GM06990 (cell line): ENCODE measurements around the gene APOB.

ENCODE experiments used
- DNase-seq: peaks from one replicate; pipeline ENCODE4 v3.0.0-alpha.2; 2011; ENCODE audit not compliant: insufficient read length; ENCODE audit errors: extremely low read depth
- H3K27me3 ChIP-seq: replicated peaks from 2 replicates; pipeline ENCODE4 v1.6.0; 2011; ENCODE audit warnings: low read length; ENCODE audit not compliant: control insufficient read depth, insufficient read depth
- H3K36me3 ChIP-seq: 2 replicates; pipeline ENCODE4 v1.5.1; 2011; ENCODE audit warnings: low read length; ENCODE audit not compliant: control insufficient read depth, insufficient read depth
- H3K4me3 ChIP-seq: replicated peaks from 2 replicates; pipeline ENCODE4 v1.5.1; 2011; ENCODE audit warnings: low read depth, mild to moderate bottlenecking, control low read depth, low read length
- TF ChIP-seq, protein P1 (sequence below): IDR thresholded peaks from 2 replicates; pipeline ENCODE4 v1.5.1; 2011; ENCODE audit warnings: low read length, control low read depth, mild to moderate bottlenecking, inconsistent platforms; ENCODE audit not compliant: insufficient read depth, poor library complexity, severe bottlenecking

The APOB gene

DNA sequence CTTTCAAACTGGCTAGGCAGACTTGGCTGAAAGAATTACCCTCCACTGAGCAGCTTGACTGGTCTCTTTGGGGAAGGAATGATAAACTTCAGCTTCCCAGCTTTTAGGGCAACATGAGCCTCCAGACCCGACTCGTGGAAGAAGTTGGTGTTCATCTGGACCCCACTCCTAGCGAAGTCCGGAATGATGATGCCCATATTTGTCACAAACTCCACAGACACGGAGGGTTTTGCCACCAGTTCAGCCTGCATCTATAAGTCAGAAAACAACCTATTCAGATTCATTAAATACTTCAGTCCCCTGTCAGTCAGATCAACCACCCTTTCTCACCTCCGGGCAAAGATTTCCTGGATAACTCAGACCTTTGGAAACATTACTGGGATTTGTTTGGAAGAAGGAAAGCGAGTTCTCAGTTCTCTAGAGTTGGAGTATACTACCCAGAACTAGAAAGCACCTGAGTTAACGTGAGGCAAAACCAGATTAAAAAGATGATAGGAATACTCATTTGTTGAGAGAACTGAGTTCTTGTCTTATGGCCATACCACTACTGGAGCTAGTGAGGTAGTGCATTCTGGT, 21.0 kb downstream of the APOB start:
- TF ChIP-seq, protein P1, sequence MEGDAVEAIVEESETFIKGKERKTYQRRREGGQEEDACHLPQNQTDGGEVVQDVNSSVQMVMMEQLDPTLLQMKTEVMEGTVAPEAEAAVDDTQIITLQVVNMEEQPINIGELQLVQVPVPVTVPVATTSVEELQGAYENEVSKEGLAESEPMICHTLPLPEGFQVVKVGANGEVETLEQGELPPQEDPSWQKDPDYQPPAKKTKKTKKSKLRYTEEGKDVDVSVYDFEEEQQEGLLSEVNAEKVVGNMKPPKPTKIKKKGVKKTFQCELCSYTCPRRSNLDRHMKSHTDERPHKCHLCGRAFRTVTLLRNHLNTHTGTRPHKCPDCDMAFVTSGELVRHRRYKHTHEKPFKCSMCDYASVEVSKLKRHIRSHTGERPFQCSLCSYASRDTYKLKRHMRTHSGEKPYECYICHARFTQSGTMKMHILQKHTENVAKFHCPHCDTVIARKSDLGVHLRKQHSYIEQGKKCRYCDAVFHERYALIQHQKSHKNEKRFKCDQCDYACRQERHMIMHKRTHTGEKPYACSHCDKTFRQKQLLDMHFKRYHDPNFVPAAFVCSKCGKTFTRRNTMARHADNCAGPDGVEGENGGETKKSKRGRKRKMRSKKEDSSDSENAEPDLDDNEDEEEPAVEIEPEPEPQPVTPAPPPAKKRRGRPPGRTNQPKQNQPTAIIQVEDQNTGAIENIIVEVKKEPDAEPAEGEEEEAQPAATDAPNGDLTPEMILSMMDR, result no peak

DNA sequence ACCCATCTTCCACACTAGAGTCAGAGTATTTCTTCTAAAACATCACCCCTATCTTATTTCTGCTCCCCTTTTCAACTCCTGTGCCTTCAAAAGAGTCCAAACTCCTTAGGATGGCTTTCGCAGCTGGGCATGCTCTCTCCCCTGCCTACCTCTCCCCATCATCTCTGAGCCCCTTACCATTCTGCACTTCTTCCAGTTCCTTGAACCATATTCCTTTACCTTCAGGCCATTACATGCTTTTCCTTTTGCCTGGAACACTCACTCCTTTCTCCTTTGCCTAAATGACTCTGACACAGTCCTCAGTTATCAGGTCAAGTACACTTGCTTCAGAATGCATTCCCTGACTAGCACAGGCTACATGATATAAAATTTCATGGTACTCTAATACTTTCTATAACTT, 22.4 kb downstream of the APOB start:
- no peak overlapping the region for H3K4me3 ChIP-seq
- no peaks in the 10 kb centered on the region for H3K36me3 ChIP-seq
- TF ChIP-seq, protein P1, result no peak
- H3K27me3 ChIP-seq, result no peaks in the 10 kb centered on the region
- no peak for DNase-seq

More for the DNA sequence above, 21.0 kb downstream of the APOB start:
- DNase-seq, result no peak
- no peaks in the 10 kb centered on the region for H3K36me3 ChIP-seq
- no peak overlapping the region for H3K4me3 ChIP-seq
- no peaks in the 10 kb centered on the region for H3K27me3 ChIP-seq

DNA sequence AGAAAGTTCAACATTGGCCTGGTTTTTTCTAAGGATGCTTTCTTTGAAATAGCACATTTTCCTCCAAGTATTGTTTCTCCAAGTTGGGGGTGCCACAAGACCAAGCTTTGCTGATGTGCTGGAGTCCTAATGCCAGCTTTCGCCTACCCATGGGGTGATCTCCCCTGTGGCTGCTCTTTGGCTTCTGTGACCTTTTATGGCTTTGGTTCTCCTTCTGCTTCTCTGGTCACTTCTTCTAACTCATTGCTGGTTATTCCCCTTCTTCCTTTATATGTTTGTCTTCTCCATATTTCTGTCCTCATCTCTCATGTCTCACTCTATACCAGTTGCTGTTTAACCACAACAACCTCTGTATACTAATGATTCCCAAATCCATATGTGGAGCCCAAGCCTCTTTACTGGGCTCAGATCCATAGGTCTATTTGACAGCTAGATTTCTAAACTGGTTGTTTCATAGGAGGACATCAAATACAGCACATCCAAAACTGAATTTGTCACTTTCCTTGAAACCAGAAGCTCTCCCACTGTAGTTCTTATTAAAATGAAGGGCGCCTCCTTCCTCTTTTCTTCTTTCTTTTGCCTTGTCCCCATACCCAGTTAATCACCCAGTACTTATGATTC, 23.1 kb downstream of the APOB start:
- TF ChIP-seq, protein P1, result no peak
- no peak for DNase-seq
- H3K36me3 ChIP-seq, result no peaks in the 10 kb centered on the region

DNA sequence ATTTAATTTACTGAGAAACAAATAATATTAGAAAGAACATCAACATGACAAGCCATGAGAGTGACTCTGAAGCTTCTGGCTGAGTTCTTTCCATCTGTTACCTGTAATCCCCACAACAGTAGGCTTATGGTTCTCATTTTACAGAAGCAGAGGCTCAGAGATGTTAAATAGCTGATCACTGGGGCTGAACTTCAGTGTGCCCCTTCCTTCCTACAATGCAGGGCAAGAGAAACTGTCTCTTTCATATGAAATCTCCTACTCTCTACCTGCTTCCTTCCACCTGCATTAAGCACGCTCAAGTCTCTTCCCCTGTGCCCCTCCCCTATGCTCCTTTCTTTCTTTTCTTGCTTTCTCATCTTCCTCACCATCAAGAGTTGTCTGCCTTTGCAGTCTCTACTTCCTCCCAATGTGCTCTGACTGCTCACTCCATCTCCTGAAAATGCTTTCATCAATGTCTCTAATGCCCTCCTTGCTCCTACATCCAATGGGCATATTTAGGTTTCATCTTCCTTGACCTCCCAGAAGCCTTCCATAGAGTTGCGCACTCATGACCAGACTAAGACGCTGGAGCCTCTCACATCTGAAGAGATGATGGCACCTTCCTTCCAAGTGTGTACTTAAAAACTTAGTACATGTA, 23.7 kb downstream of the APOB start:
- Histone ChIP-seq H3K36me3 (no peaks in the 10 kb centered on the region), H3K27me3 (no peaks in the 10 kb centered on the region), H3K4me3 (no peak overlapping the region)
- TF ChIP-seq, protein P1, result no peak
- no peak for DNase-seq

More for the DNA sequence above, 23.1 kb downstream of the APOB start:
- Histone ChIP-seq H3K27me3 (no peaks in the 10 kb centered on the region), H3K4me3 (no peak overlapping the region)

DNA sequence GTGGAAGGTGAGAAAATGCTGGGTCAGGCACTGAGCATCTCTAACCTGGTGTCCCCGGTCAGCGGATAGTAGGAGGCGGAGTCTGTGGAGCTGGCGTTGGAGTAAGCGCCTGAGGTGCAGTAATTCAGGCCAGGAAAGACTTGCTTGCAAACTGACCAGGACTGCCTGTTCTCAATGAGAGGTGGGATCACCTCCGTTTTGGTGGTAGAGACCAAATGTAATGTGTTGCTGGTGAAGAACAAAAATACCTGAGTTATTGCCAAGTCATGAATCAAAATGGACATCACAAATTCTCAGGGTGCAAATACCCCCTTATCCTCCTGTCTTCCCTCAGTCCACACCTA, 24.2 kb downstream of the APOB start:
- Histone ChIP-seq H3K4me3 (no peak overlapping the region), H3K36me3 (no peaks in the 10 kb centered on the region), H3K27me3 (no peaks in the 10 kb centered on the region)
- TF ChIP-seq, protein P1, result no peak
- DNase-seq, result no peak
